GM21717 (cell line): ENCODE data around the gene UFC1.

Experiments used
- ATAC-seq: cut with Tn5 transposase; IDR thresholded peaks from one replicate; pipeline ENCODE4 v1.9.1; 2021; ENCODE audit warnings: mild to moderate bottlenecking, moderate library complexity; ENCODE audit not compliant: unreplicated experiment

The UFC1 gene

GRCh38 chr1:161192476-161193465, 39.0 kb downstream of the UFC1 start:
- peak; percentile 69 for ATAC-seq

- no peak for ATAC-seq
Observed at GRCh38 chr1:161193561-161194235, 39.9 kb downstream of the UFC1 start.

- no peak for ATAC-seq
Observed at GRCh38 chr1:161195171-161195570, 41.4 kb downstream of the UFC1 start.

GRCh38 chr1:161196111-161196510, 42.3 kb downstream of the UFC1 start:
- ATAC-seq, result no peak

GRCh38 chr1:161196521-161197451, 43.0 kb downstream of the UFC1 start:
- no peak for ATAC-seq

GRCh38 chr1:161197560-161198193, 43.9 kb downstream of the UFC1 start:
- ATAC-seq, result no peak

- ATAC-seq, result no peak
Observed at GRCh38 chr1:161198194-161198896, 44.6 kb downstream of the UFC1 start.

- ATAC-seq, result no peak
Observed at GRCh38 chr1:161198897-161199431, 45.2 kb downstream of the UFC1 start, which contains the start of gene ADAMTS4. ADAMTS4 (minus strand) TSS chr1:161199054; CDS start chr1:161198627, 427 bp downstream.

GRCh38 chr1:161199506-161200139, 45.8 kb downstream of the UFC1 start:
- ATAC-seq, result no peak

- ATAC-seq, result no peak
Observed at GRCh38 chr1:161200421-161200991, 46.7 kb downstream of the UFC1 start.

GRCh38 chr1:161200992-161201835, 47.4 kb downstream of the UFC1 start:
- ATAC-seq, result no peak

- peak; percentile 93 for ATAC-seq
Observed at GRCh38 chr1:161201836-161202712, 48.3 kb downstream of the UFC1 start, which contains the start of gene NDUFS2. NDUFS2 (plus strand) TSS chr1:161202367; CDS start chr1:161202386, 19 bp downstream.

GRCh38 chr1:161206411-161207140, 52.8 kb downstream of the UFC1 start:
- no peak for ATAC-seq

GRCh38 chr1:161207173-161207572, 53.4 kb downstream of the UFC1 start:
- no peak for ATAC-seq
